Neural progenitor cell (in vitro differentiated cells): ENCODE data around the gene RYR3. TPM values are rescaled to one million over a fixed set of nuclear protein-coding genes. Genes with fewer than 3 reads are reported as not detected.
A peak's percentile ranks its signal among the peaks of the same experiment; 100 is the strongest.

Experiments
- DNase-seq: peaks from one replicate; pipeline ENCODE4 v3.0.0-alpha.2; 2016; ENCODE audit warnings: low spot score
- H2AFZ ChIP-seq: fragments of 200-600 bp; sonication (generic); replicated peaks from 2 replicates; pipeline ENCODE4 v1.6.1; 2016; ENCODE audit warnings: antibody characterized with exemption
- H3F3A ChIP-seq: fragments of 200-600 bp; sonication (generic); 2 replicates; pipeline ENCODE4 v1.6.1; 2016; ENCODE audit warnings: antibody characterized with exemption, low read depth
- H3K27ac ChIP-seq: fragments of 200-600 bp; sonication (generic); 2 replicates; pipeline ENCODE4 v1.5.1; 2016; ENCODE audit warnings: mild to moderate bottlenecking
- H3K27me3 ChIP-seq: fragments of 200-600 bp; sonication (generic); 2 replicates; pipeline ENCODE4 v1.6.1; 2016; ENCODE audit warnings: mild to moderate bottlenecking, moderate library complexity
- H3K36me3 ChIP-seq: fragments of 200-600 bp; sonication (generic); 2 replicates; pipeline ENCODE4 v1.5.1; 2016
- H3K4me1 ChIP-seq: fragments of 200-600 bp; sonication (generic); 2 replicates; pipeline ENCODE4 v1.6.1; 2016; ENCODE audit warnings: mixed run types
- H3K4me2 ChIP-seq: fragments of 200-600 bp; sonication (generic); 2 replicates; pipeline ENCODE4 v1.6.1; 2016
- H3K4me3 ChIP-seq: fragments of 200-600 bp; sonication (generic); 2 replicates; pipeline ENCODE4 v1.5.1; 2016
- H3K79me2 ChIP-seq: fragments of 200-600 bp; sonication (generic); 2 replicates; pipeline ENCODE4 v1.6.1; 2016; ENCODE audit warnings: low read depth
- H3K9ac ChIP-seq: fragments of 200-600 bp; sonication (generic); 2 replicates; pipeline ENCODE4 v1.6.1; 2016
- H3K9me3 ChIP-seq: fragments of 200-600 bp; sonication (generic); 2 replicates; pipeline ENCODE4 v1.5.1; 2016; ENCODE audit warnings: low read depth
- H4K20me1 ChIP-seq: fragments of 200-600 bp; sonication (generic); 2 replicates; pipeline ENCODE4 v1.6.1; 2016; ENCODE audit warnings: low read depth
- H3K27ac Mint-ChIP-seq: 3 replicates; pipeline ENCODE4 v1.8.0; 2021; ENCODE audit warnings: mixed read lengths
- H3K27me3 Mint-ChIP-seq: 2 replicates; pipeline ENCODE4 v1.8.0; 2022; ENCODE audit warnings: low read depth, mild to moderate bottlenecking, inconsistent platforms, moderate library complexity, mixed read lengths; ENCODE audit not compliant: insufficient read depth
- H3K36me3 Mint-ChIP-seq: 3 replicates; pipeline ENCODE4 v1.8.0; 2021; ENCODE audit warnings: mixed read lengths
- H3K4me1 Mint-ChIP-seq: 3 replicates; pipeline ENCODE4 v1.8.0; 2021; ENCODE audit warnings: mixed read lengths
- H3K4me3 Mint-ChIP-seq: 3 replicates; pipeline ENCODE4 v1.8.0; 2021; ENCODE audit warnings: mild to moderate bottlenecking, moderate library complexity, mixed read lengths
- H3K9me3 Mint-ChIP-seq: 3 replicates; pipeline ENCODE4 v1.8.0; 2020; ENCODE audit warnings: mixed read lengths
- CTCF ChIP-seq: fragments of 200-600 bp; sonication (generic); IDR thresholded peaks from 2 replicates; pipeline ENCODE4 v1.5.1; 2017; ENCODE audit warnings: antibody characterized with exemption, mild to moderate bottlenecking
- EZH2 ChIP-seq: fragments of 200-600 bp; sonication (generic); IDR thresholded peaks from 2 replicates; pipeline ENCODE4 v1.6.1; 2017; ENCODE audit warnings: antibody characterized with exemption, mild to moderate bottlenecking, moderate library complexity
- EZH2phosphoT487 ChIP-seq: fragments of 200-600 bp; sonication (generic); IDR thresholded peaks from 2 replicates; pipeline ENCODE4 v1.6.1; 2017; ENCODE audit warnings: antibody characterized with exemption
- total RNA-seq: library from RNA; depleted of rRNA; stranded (reverse); fragments of >200 nt; gene quantifications from 2 replicates; pipeline ENCODE4 v1.2.3, GENCODE V29; 2015; ENCODE audit warnings: low replicate concordance

RYR3 gene
- total RNA-seq, 1 donor from 2014 or later = 2.1 TPM

- Mint-ChIP-seq H3K9me3 (no peaks in the 10 kb centered on the region), H3K27me3 (no peaks in the 10 kb centered on the region), H3K4me1 (no peaks in the 10 kb centered on the region), H3K4me3 (no peak overlapping the region), H3K27ac (no peak overlapping the region), H3K36me3 (no peaks in the 10 kb centered on the region)
- Histone ChIP-seq H3K79me2 (no peaks in the 10 kb centered on the region), H3F3A (peaks cover 5% of the 10 kb centered on the region), H4K20me1 (no peaks in the 10 kb centered on the region), H3K27ac (no peak overlapping the region), H3K4me2 (no peak overlapping the region), H3K4me1 (peaks cover 8% of the 10 kb centered on the region), H3K4me3 (no peak overlapping the region), H3K27me3 (no peaks in the 10 kb centered on the region), H3K9ac (no peak overlapping the region), H3K9me3 (no peaks in the 10 kb centered on the region), H3K36me3 (no peaks in the 10 kb centered on the region), H2AFZ (peak overlapping the region; percentile 50)
- DNase-seq = peak; percentile 22
- no peak for TF ChIP-seq EZH2phosphoT487
- TF ChIP-seq CTCF = no peak
- no peak for TF ChIP-seq EZH2
Observed at GRCh38 chr15:33600212-33600611, 289.4 kb downstream of the RYR3 start.

DNA sequence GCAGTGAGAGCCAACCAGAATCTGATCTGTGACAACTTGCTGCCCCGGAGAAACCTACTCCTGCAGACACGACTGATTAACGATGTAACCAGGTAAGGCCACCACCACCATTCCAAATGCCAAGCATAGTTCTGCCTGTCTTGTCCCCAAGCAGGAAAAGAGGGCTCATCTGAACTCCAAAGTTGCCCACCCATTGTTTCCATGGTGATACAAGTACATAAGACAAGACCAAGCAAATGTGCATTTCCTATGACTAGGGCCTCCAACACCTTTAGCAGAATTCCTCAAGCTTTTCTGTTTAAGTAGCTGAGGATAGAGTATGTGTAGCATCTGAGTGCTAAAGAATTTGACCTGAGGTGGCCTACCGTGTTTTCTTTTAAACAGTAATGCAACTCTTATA lies 290.7 kb downstream of the RYR3 start:
- TF ChIP-seq EZH2phosphoT487 (no peak), EZH2 (no peak), CTCF (no peak)
- no peaks in the 10 kb centered on the region for H3K9me3 Mint-ChIP-seq
- no peaks in the 10 kb centered on the region for H3K4me1 Mint-ChIP-seq
- no peaks in the 10 kb centered on the region for H3K79me2 ChIP-seq
- H3K4me3 Mint-ChIP-seq = no peak overlapping the region
- no peak overlapping the region for H2AFZ ChIP-seq
- H3K4me1 ChIP-seq = peaks cover 8% of the 10 kb centered on the region
- no peak for DNase-seq
- peaks cover 5% of the 10 kb centered on the region for H3F3A ChIP-seq
- no peak overlapping the region for H3K9ac ChIP-seq
- H3K27me3 Mint-ChIP-seq = no peaks in the 10 kb centered on the region
- no peaks in the 10 kb centered on the region for H3K36me3 ChIP-seq
- H3K4me3 ChIP-seq = no peak overlapping the region
- no peaks in the 10 kb centered on the region for H4K20me1 ChIP-seq
- H3K27ac ChIP-seq = no peak overlapping the region
- no peaks in the 10 kb centered on the region for H3K36me3 Mint-ChIP-seq
- H3K27me3 ChIP-seq = no peaks in the 10 kb centered on the region
- H3K27ac Mint-ChIP-seq = no peak overlapping the region
- H3K4me2 ChIP-seq = no peak overlapping the region
- no peaks in the 10 kb centered on the region for H3K9me3 ChIP-seq

DNA sequence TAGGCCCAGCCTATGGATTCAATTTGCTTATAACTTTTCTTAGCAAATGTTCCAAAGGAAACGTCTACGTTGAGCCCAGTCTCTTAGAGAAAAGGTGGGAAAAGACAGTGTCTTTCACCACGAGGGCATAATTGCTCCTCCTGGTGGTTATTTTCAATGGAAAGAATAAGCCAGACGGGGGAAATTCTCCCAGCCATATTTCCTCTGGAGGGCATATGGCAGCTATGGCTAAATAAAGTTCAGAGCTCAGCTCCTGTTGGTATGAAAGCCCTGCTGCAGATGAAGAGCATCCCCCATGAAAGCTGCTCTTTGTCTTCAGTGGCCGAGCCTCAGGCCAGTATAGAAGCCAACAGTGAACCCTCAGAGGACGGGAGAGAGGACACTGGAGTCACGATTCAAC lies 297.9 kb downstream of the RYR3 start:
- Mint-ChIP-seq H3K9me3 (no peaks in the 10 kb centered on the region), H3K4me1 (peaks cover 5% of the 10 kb centered on the region), H3K27ac (no peak overlapping the region), H3K4me3 (no peak overlapping the region), H3K36me3 (no peaks in the 10 kb centered on the region), H3K27me3 (peaks cover 3% of the 10 kb centered on the region)
- no peaks in the 10 kb centered on the region for H3K27me3 ChIP-seq
- no peak overlapping the region for H3K4me2 ChIP-seq
- TF ChIP-seq EZH2 = no peak
- peak; percentile 61 for TF ChIP-seq CTCF
- H2AFZ ChIP-seq = no peak overlapping the region
- H3K27ac ChIP-seq = no peak overlapping the region
- H3F3A ChIP-seq = no peaks in the 10 kb centered on the region
- H3K36me3 ChIP-seq = no peaks in the 10 kb centered on the region
- H4K20me1 ChIP-seq = no peaks in the 10 kb centered on the region
- no peak overlapping the region for H3K9ac ChIP-seq
- H3K4me1 ChIP-seq = no peaks in the 10 kb centered on the region
- H3K9me3 ChIP-seq = no peaks in the 10 kb centered on the region
- H3K79me2 ChIP-seq = no peaks in the 10 kb centered on the region
- peak; percentile 46 for DNase-seq
- H3K4me3 ChIP-seq = no peak overlapping the region
